NCI-H2227 (cell line): ENCODE results near the gene MAGI3.

Experiments
- DNase-seq: peaks from one replicate; lab custom pipeline; 2025; ENCODE audit not compliant: unreplicated experiment; lab: John Stamatoyannopoulos, UW

Gene MAGI3

DNA sequence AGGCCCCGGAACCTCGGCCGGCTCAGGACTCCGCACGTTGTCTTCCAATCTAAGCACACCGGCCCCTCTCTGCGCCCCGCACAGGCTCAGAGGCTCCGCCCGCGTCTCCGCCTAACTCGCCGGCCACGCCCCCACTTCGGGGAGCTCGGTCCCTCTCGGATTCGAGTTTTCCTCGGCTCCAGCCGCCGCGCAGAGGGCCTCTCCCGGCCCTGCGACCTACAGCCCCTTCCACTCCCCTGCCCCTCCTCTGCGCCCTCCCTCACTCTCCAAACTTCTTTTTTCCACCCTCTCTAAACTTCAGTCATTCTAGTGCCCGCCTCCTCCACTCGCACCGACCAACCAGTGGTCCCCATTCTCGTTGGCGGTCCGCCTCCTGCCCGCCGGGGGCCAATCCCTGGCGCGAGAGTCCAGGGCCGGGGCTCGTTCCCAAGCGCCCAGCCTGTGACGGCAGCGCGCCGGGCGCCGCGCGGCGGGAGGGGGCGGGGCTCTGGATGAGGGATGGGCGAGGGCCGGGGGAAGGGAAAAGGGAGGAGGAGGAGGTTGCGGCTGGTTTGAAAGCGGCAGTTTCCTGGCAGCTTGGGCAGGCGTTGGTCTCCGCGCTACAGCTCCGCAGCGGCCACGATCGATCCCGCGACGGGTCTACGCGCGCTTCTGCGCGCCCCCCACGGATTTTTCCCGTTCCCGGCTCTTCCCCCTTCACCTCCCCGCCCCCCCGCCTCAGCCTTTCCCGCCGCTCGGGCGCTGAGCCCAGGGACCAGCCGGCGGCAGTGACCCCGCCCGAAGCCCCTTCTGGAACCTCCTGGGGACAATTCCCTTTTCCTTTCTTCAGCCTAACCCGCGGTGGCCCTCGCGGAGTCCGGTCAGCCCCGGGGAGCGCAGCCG lies at the start of gene MAGI3:
MAGI3 (plus strand) TSS at position 563 of the 882 bp plus-strand sequence. CDS start 519 bp downstream, outside the sequence.
- DNase-seq, result peak; percentile 99

GRCh38 chr1:113353580-113353979 lies 36.7 kb upstream of the MAGI3 start:
- DNase-seq, result no peak

DNA sequence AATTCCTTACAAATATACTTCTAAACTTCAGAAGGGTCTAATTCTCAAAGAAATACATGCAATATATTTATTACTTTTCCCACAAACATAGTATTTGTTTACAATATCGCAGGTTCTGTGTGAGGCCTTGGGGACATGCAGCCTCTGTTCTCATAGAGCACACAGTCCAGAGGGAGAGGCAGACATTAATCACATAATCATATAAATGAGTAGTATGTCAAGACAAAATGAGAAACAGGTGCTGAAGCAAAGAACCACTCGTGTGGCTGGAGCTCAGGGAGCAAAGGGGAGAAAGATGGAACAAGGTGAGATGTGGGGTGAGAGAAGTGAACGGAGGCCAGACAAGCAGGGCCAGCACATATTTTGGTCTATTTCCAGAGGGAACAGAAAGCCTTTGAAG lies 26.4 kb upstream of the MAGI3 start:
- no peak for DNase-seq

GRCh38 chr1:113369040-113369439 lies 21.3 kb upstream of the MAGI3 start:
- no peak for DNase-seq

- DNase-seq, result no peak
Measured at GRCh38 chr1:113369699-113370098, 20.6 kb upstream of the MAGI3 start.

DNA sequence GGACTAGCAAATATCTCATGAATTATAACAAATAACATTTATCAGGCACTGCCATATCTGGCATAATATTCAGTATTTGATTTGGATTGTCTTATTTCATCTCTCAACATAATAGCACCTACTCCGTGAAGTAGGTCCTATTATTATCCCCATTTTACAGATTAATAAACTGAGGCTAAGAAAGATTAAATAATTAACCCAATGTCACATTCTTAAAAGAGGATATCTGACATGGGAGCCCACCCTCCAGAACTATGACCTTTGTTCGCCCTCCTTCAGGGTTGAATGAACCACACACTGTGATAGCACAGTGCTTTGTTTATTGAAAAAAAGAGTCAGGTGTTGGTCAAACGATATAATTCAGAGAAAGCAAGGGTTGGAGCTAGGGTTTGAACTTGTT lies 19.4 kb upstream of the MAGI3 start:
- no peak for DNase-seq

- no peak for DNase-seq
Measured at GRCh38 chr1:113372546-113372945, 17.8 kb upstream of the MAGI3 start.

DNA sequence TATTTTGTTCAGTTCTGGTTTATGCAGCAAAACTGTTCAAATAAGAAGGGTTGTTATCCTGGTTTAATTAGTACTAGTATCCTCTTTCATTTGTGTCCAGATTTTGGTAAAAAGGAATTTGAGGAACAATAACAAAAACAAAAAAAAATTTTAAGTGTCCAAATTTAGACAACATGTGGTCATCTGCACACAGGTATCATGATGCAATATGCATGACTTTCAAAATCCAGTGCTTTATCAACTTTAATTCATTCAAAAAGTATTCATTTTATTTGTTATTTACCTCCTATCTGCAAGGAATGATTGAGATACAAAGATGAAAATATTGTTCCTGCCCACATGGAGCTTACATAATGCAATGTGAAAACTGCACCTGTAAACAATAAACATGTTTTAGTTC lies 16.7 kb upstream of the MAGI3 start:
- no peak for DNase-seq

GRCh38 chr1:113375878-113376277 lies 14.4 kb upstream of the MAGI3 start:
- no peak for DNase-seq

DNA sequence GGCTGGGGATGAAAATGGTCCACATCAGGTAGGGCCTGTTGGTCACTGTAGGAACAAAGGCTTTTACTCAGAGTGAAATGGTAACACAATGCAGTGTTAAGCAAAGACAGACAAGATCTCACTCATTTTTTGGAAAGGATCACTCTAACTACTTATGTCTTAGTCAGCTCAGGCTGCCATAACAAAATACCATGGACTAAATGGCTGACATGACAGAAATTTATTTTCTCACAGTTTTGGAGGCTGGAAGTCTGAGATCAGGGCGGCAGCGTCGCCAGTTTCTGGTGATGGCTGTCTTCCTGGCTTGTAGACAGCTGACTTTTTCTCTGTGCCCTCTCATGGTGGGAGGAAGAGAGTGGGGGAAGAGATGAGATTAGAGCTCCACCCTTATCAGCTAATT lies 10.2 kb upstream of the MAGI3 start:
- no peak for DNase-seq

GRCh38 chr1:113388017-113388620 lies 2.2 kb upstream of the MAGI3 start:
- no peak for DNase-seq

- peak; percentile 18 for DNase-seq
Measured at GRCh38 chr1:113388621-113389358, 1.5 kb upstream of the MAGI3 start.

DNA sequence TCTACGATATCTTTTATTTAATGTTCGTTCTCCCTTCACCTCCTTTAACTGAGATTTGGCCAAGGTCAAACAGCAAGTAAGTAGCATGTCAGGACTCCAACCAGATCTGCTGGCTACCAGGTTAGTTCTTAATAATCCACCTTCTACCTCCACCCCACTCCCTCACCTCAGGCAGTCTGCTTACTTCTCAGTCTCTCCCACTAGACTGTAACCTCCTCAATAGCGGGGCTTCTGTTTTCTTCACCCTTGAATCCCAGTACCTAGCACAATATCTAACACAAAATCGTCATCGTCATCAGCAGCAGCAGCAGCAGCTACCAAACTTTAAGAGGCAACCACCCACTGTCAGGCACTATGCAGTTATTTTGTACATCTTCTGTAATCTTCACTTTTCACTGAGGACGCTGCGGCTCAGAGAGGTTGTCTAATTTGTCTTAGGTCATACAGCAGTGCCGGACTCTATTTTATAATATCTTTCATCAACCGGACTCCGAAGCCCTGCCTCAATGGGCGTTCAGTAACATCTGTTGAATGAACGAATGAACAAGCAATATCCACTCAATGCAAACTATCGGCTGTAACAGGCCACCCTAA lies 859 bp upstream of the MAGI3 start:
- no peak for DNase-seq

DNA sequence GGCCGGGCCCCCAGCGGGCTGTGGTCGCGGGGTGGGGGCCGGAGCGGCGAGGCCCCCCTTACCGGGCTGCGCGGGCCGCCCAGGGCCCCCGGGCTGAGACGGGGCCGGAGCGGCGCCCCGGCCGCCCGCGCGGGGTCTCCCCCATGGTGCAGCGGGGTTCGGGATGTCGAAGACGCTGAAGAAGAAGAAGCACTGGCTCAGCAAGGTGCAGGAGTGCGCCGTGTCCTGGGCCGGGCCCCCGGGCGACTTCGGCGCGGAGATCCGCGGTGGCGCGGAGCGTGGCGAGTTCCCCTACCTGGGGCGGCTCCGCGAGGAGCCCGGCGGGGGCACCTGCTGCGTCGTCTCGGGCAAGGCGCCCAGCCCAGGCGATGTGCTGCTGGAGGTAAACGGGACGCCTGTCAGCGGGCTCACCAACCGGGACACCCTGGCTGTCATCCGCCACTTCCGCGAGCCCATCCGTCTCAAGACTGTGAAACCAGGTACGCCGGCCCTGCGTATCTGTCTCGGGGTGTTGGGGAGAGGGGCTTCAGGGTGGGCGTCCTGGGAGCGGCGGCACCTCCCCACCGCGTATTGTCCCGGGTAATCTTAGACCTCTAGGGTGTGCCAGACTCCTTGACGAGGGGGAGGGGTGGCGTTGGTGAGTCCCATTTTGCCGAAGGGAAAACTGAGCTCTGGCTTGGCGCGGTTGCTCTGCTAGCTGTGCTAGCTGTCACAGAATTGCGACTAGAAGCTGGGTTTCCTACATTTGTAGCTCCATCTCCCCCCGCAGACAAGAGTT lies 745 bp downstream of the MAGI3 start:
- DNase-seq, result peak; percentile 53

DNA sequence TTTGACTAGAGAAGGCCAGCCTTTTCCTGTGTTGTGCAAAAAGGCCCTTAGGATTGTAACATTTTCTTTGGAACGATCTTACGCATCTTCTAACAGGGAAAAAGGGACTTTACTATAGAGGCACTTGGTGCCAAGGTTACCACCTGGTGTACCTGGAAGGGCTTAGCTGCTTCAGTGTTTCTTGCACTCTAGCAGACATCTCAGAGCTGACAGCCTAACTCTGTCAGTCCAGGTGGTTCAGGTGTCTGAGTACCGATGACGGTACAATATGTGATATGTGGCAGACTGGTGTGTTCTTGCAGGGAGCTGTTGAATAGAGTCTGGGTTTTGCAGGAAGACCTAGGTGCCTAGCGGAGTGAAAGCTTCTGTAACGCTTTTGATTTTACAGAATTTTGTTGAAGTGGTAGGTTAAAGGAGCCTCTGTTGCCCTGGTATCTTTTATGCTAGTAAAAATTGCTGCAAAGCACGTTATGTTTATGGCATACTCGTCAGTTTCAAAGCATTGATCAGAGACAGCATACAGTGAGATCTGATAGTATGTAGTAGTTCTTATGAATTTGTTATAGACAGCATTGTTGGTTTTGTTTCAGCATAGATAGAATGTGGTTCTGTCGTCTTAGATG lies 1.4 kb downstream of the MAGI3 start:
- peak; percentile 20 for DNase-seq

GRCh38 chr1:113392541-113393128 lies 2.3 kb downstream of the MAGI3 start:
- DNase-seq, result no peak

DNA sequence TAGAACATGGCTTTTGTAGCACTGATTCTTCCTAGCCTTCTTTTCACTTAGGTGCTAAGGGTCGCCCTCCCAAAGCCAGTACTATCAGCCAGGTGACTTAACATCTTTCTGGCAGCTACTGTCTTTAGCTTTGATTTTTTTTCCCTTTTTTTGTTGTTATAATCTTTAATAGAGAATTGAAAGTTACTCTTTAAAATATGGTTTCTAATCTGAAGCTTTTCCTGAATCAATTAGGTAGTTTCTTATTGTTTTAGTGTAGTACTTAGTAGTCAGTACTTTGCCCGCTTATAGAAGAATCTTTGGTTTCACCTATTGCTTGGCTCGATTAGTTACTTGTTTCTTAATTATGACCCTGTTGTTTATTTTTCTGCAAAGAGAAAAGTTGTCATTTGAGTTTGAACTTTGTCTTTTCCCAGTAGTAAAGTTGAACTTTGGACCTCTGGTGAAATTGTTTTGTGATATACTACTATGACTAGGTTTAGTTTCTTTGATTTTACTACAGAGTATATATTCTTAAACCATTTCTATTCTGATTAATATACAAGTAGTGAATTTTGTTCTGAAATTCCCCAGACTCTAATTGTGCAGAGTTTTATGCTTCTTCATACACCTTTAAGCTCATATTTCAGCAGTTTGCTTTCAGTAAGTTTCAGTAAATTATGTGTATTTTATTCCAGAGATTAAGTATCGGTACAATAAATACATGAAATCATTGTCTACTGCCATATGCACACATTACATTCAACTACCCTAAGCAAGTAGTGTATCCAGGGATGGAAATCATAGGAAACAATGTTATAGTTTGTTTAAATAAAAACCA lies 3.9 kb downstream of the MAGI3 start:
- no peak for DNase-seq

DNA sequence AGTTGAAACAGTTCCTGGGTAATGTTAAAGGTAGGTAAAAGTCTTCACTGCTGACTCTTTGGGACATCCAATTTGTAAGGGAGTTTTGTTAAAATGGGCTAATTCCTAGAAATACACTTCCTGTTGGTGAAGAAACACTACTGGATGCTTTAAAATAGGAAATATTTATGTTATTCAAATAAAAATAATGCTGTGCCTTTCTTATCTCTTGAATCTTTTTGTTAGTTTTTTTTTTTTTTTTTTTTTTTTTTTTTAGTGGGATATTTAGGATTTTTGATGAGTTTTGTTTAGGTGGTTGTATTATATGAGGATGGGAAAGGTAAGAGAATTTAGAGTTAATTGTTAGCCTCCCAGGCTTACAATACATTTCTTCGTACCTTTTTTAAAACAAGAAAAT lies 4.5 kb downstream of the MAGI3 start:
- DNase-seq, result no peak

- DNase-seq, result no peak
Measured at GRCh38 chr1:113396102-113396501, 5.8 kb downstream of the MAGI3 start.
